NT2/D1 (cell line): Measurements from ENCODE around the gene CPM.

ENCODE experiments used
- DNase-seq: peaks from one replicate; pipeline ENCODE4 v3.0.0-alpha.2; 2011; ENCODE audit warnings: low read depth, low spot score
- H3K27me3 ChIP-seq: 2 replicates; pipeline ENCODE4 v1.6.0; 2011; ENCODE audit warnings: mild to moderate bottlenecking; ENCODE audit not compliant: insufficient read length, insufficient read depth
- H3K36me3 ChIP-seq: 2 replicates; pipeline ENCODE4 v1.6.1; 2011; ENCODE audit warnings: mild to moderate bottlenecking, low read length, mixed read lengths; ENCODE audit not compliant: insufficient read depth, insufficient read length
- H3K4me1 ChIP-seq: 2 replicates; pipeline ENCODE4 v1.5.1; 2011; ENCODE audit not compliant: insufficient read depth, insufficient read length
- H3K4me3 ChIP-seq: 2 replicates; pipeline ENCODE4 v1.5.1; 2011; ENCODE audit warnings: low read depth; ENCODE audit not compliant: insufficient read length
- H3K9ac ChIP-seq: 2 replicates; pipeline ENCODE4 v1.6.0; 2011; ENCODE audit warnings: low read depth; ENCODE audit not compliant: insufficient read length
- H3K9me3 ChIP-seq: 2 replicates; pipeline ENCODE4 v1.5.1; 2011; ENCODE audit warnings: mild to moderate bottlenecking, low read length; ENCODE audit not compliant: insufficient read depth
- SUZ12 ChIP-seq: IDR thresholded peaks from 2 replicates; pipeline ENCODE4 v1.6.1; 2011; ENCODE audit not compliant: insufficient read length, insufficient read depth; ENCODE audit errors: extremely low read depth
- YY1 ChIP-seq: IDR thresholded peaks from 2 replicates; pipeline ENCODE4 v1.6.1; 2011; ENCODE audit not compliant: insufficient read length, insufficient read depth
- ZNF274 ChIP-seq: IDR thresholded peaks from 2 replicates; pipeline ENCODE4 v1.6.1; 2011; ENCODE audit warnings: mild to moderate bottlenecking, low read depth, low read length

CPM gene

GRCh38 chr12:68975811-68976210 is 42.8 kb upstream of the CPM start:
- Histone ChIP-seq H3K9ac (no peak overlapping the region), H3K9me3 (no peaks in the 10 kb centered on the region), H3K27me3 (no peaks in the 10 kb centered on the region), H3K4me1 (no peaks in the 10 kb centered on the region), H3K36me3 (no peaks in the 10 kb centered on the region), H3K4me3 (no peak overlapping the region)
- TF ChIP-seq YY1 (no peak), ZNF274 (no peak), SUZ12 (no peak)
- no peak for DNase-seq

- no peak for DNase-seq
- no peaks in the 10 kb centered on the region for H3K9me3 ChIP-seq
- H3K9ac ChIP-seq, result no peak overlapping the region
- no peaks in the 10 kb centered on the region for H3K27me3 ChIP-seq
- no peak overlapping the region for H3K4me3 ChIP-seq
- H3K4me1 ChIP-seq, result no peaks in the 10 kb centered on the region
- TF ChIP-seq ZNF274, result no peak
- TF ChIP-seq YY1, result no peak
- no peak for TF ChIP-seq SUZ12
- H3K36me3 ChIP-seq, result no peaks in the 10 kb centered on the region
These were observed 39.6 kb upstream of the CPM start for GRCh38 chr12:68972595-68972994.

GRCh38 chr12:68971404-68971803 is 38.4 kb upstream of the CPM start:
- no peak overlapping the region for H3K9ac ChIP-seq
- DNase-seq, result no peak

GRCh38 chr12:68970951-68971350 is 38.0 kb upstream of the CPM start:
- TF ChIP-seq ZNF274 (no peak), YY1 (no peak), SUZ12 (no peak)
- H3K36me3 ChIP-seq, result no peaks in the 10 kb centered on the region
- no peak overlapping the region for H3K4me3 ChIP-seq
- H3K9me3 ChIP-seq, result no peaks in the 10 kb centered on the region
- H3K4me1 ChIP-seq, result no peaks in the 10 kb centered on the region
- DNase-seq, result no peak
- no peak overlapping the region for H3K9ac ChIP-seq
- no peaks in the 10 kb centered on the region for H3K27me3 ChIP-seq

More at GRCh38 chr12:68971404-68971803, 38.4 kb upstream of the CPM start:
- no peaks in the 10 kb centered on the region for H3K36me3 ChIP-seq
- H3K4me1 ChIP-seq, result no peaks in the 10 kb centered on the region
- no peaks in the 10 kb centered on the region for H3K27me3 ChIP-seq
- no peaks in the 10 kb centered on the region for H3K9me3 ChIP-seq
- TF ChIP-seq YY1, result no peak
- TF ChIP-seq ZNF274, result no peak
- TF ChIP-seq SUZ12, result no peak
- H3K4me3 ChIP-seq, result no peak overlapping the region

- DNase-seq, result no peak
- H3K4me3 ChIP-seq, result no peak overlapping the region
- H3K36me3 ChIP-seq, result no peaks in the 10 kb centered on the region
- H3K4me1 ChIP-seq, result no peaks in the 10 kb centered on the region
- no peaks in the 10 kb centered on the region for H3K27me3 ChIP-seq
- H3K9ac ChIP-seq, result no peak overlapping the region
- 0 out of 2 replicates have a peak, but pooled peaks cover under 1% of the 10 kb centered on the region for H3K9me3 ChIP-seq
- TF ChIP-seq YY1 (no peak), SUZ12 (no peak), ZNF274 (no peak)
These were observed 37.3 kb upstream of the CPM start for GRCh38 chr12:68970306-68970705.

GRCh38 chr12:68967046-68967445 is 34.1 kb upstream of the CPM start:
- Histone ChIP-seq H3K4me3 (no peak overlapping the region), H3K9me3 (peaks cover 12% of the 10 kb centered on the region; the same call in 1 of the 2 replicates), H3K36me3 (no peaks in the 10 kb centered on the region), H3K4me1 (no peaks in the 10 kb centered on the region), H3K27me3 (no peaks in the 10 kb centered on the region), H3K9ac (no peak overlapping the region)
- TF ChIP-seq YY1 (no peak), ZNF274 (no peak), SUZ12 (no peak)
- DNase-seq, result no peak

- TF ChIP-seq ZNF274 (no peak), YY1 (no peak), SUZ12 (no peak)
These were observed 31.1 kb upstream of the CPM start for GRCh38 chr12:68963856-68964745.

More at GRCh38 chr12:68963856-68964745, 31.1 kb upstream of the CPM start:
- Histone ChIP-seq H3K36me3 (no peaks in the 10 kb centered on the region), H3K9ac (no peak overlapping the region), H3K9me3 (peaks cover 12% of the 10 kb centered on the region; the same call in 1 of the 2 replicates), H3K4me1 (no peaks in the 10 kb centered on the region), H3K4me3 (no peak overlapping the region), H3K27me3 (no peaks in the 10 kb centered on the region)
- no peak for DNase-seq
